Measurements from ENCODE around the gene BNC2.

DNA sequence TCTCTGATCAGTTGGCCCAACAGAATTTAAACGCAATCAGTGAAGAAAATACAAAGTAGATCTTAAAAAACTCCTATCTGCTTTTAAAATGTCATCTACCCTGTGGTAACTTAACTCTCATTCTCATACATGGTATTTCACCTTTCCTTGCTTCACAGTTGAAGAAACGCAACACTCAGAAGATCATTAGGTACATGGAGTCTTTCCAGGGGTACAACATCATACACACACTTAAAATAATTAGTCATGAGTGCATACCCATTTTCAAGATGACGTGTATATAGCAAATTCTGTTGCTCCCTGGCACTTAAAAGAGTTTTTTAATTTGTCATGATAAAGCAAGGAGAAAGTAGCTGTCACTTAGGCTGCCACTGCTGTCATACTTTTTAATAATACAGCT is 259.9 kb downstream of the BNC2 start:
- TF ChIP-seq, protein P1, sequence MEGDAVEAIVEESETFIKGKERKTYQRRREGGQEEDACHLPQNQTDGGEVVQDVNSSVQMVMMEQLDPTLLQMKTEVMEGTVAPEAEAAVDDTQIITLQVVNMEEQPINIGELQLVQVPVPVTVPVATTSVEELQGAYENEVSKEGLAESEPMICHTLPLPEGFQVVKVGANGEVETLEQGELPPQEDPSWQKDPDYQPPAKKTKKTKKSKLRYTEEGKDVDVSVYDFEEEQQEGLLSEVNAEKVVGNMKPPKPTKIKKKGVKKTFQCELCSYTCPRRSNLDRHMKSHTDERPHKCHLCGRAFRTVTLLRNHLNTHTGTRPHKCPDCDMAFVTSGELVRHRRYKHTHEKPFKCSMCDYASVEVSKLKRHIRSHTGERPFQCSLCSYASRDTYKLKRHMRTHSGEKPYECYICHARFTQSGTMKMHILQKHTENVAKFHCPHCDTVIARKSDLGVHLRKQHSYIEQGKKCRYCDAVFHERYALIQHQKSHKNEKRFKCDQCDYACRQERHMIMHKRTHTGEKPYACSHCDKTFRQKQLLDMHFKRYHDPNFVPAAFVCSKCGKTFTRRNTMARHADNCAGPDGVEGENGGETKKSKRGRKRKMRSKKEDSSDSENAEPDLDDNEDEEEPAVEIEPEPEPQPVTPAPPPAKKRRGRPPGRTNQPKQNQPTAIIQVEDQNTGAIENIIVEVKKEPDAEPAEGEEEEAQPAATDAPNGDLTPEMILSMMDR (IDR thresholded peaks at IDR 0.05) = no peak
- TF ChIP-seq POLR2AphosphoS5 (IDR thresholded peaks at IDR 0.05) = no peak
